ENCODE measurements around the gene ZNF586.
A peak's percentile ranks its signal among the peaks of the same experiment; 100 is the strongest.
"Not testable (repeated sequence)": the region's sequence is repeated elsewhere in the genome, so short reads cannot be mapped to it uniquely, and the experiment has no call there.

The ZNF586 gene
- total RNA-seq, result 49.8 to 54.1 (median 52.4) reads per million in 4 donors

DNA sequence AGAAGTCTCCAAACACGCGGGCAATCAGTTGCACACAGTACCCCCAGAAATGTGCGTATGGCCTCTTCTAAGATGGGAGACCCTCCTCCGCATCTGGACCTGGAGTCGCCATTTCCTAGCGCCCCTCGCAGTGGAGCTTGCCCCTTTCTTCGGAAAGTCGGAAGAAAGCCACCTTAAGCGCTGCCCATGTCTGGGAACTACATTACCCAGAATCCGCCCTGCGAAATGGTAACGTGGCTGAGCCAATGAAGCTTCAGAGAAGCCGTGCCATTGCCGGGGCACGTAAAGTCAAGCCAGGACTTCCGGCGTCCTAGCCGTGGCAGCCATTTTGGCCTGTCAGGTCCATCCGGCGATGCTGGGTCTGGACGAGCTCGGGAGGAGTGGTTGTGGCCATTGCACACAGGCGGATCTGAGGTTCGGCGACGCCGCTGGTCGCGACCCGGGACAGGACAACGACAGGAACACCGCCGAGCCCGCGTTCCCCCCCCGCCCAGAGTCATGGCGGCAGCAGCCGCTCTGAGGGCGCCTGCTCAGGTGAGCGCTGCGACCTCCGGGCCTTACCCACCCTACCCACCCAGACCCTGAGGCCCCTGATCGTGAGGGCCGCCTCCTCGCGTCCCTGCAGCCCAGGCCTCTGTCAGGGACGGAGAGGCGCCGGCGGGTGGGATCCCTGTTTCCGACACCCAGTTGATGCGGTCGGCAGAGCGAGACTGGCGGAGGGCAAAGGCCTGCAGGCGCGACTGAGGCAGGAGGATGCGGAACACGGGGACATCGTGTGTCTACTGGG is at the start of gene ZNF586:
Gene ZNF586 (plus strand): TSS at position 332 of the 787 bp plus-strand sequence. CDS start 167 bp downstream, at position 499.
- DNase-seq, result peak; percentile 73 to 92 (median 81)

DNA sequence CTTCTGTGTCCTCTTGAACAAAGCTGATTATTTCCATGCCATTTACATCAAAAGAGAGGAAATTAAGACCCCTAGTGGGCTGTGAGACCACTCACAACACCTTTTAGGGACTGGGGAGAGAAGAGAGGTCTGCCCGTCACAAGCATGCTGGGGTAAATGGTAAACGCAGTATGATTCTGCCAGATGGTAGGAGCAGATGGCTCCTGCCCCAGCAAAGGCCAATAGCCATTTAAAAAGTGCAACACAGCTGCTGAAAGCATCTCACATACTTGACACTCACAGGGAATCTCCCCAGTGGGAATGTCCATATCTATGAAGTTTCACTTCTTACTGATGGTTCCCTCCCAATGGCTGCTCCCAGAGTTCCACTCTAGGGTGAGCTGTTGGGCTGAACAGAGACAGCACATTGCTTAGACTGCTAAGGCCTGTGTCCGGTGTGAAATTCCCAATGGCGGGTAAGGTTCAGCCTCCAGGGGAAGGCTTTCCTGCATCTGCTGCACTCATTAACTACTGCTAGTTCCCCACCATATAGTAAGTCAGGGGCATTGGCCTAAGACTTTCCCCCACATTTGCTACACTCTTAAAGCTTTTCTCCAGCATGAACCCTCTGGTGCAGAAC is 49.5 kb upstream of the ZNF586 start:
- DNase-seq, result no peak

DNA sequence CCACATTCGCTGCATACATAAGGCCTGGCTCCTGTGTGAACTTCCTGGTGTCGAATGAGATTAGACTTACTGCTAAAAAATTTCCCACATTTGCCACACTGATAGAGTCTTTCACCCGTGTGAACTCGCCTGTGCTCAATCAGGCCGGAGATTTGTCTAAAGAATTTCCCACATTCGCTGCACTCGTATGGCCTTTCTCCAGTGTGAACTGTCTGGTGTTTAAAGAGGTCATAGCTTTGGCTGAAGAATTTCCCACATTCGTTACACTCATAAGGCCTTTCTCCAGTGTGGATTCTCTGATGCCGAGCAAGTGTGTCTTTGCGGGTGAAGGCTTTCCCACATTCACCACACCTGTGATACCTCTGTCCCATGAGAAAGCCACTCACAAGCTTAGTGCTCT is 48.6 kb upstream of the ZNF586 start:
- DNase-seq, result no peak

DNA sequence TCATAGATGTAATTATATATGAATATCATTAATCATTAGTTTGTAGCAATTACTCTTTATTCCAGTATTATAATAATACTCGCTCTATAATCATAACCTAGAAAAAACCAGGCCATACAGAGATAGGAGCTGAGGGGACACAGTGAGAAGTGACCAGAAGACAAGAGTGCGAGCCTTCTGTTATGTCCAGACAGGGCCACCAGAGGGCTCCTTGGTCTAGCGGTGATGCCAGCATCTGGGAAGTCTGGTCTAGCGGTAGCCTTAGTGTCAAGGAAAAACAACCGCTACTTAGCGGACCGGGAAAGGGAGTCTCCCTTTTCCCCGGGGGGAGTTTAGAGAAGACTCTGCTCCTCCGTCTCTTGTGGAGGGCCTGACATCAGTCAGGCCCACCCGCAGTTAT is 31.2 kb upstream of the ZNF586 start:
- peak in 2 of 5 donors; percentile 8 to 22 for DNase-seq

DNA sequence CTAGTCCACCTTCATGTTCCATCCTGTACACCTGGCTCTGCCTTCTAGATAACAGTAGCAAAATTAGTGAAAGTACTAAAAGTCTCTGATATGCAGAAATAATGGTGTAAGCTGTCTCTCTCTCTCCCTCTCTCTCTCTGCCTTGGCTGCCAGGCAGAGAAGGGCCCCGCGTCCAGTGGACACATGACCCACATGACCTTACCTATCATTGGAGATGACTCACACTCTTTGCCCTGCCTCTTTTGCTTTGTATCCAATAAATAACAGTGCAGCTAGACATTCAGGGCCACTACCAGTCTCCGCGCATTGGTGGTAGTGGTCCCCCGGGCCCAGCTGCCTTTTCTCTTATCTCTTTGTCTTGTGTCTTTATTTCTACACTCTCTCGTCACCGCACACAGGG is 30.7 kb upstream of the ZNF586 start:
- not testable (repeated sequence) for DNase-seq

DNA sequence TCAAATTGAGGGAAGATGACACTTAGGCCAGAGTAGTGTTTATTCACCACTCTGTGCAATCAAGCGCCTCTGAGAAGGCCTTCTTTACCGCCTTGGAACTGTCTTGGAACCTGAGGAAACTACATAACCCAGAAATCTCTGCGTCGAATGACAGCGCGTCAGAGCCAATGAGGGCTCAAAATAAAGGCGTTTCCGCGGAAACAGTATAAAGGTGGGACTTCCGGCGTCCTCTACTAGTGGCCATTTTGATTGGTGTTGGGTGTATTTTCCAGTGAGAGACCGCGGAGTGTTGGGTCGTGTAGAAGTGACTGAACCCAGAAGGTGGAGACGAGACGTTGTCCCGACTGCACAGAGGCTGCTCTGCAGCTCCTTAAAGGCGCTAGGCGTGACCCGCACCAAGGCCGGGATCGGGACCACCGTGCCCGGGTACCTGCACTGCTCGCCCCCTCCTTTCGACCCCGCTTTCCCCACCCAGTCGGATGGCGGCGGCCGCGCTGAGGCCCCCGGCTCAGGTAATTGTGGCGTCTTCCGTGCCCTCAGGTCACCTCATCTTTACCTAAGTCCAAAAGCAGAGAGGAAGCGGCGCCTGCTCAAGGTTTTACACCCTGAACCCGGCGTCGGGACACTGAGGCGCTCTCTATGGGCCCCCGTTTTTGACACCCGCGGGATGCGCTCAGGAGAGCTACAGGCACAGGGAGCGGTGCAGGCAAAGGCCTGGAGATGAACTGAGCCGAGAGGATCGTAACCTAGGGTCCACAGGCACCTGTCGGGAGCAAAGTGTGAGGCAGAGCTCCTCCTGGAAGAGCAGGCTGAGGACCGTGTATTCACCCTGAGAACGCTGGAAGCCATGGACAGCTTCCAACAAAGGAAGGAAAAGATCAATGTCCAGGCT is 22.6 kb upstream of the ZNF586 start, which contains the start of gene ZNF776:
Gene ZNF776 (plus strand): TSS at position 236 of the 892 bp plus-strand sequence. CDS start 244 bp downstream, at position 480.
- DNase-seq, result peak; percentile 41 to 92 (median 72)

DNA sequence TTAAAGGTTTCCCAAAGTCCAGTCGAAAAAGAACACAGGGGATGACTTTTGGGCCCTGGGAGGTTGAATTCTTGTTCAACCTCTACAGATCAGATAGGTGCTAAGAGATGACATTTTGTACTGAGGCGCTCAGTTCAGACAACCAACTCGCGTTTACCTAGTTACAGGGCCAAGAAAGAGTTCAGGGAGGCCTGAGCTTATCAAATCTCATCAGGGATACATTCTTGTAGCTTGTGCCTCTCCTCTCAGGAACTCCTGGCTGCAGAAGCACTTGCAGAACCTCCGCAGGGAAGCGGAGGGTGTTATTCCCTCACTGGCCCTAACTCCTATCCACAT is 22.0 kb upstream of the ZNF586 start:
- DNase-seq, result peak in 1 of 5 donors; percentile 6

DNA sequence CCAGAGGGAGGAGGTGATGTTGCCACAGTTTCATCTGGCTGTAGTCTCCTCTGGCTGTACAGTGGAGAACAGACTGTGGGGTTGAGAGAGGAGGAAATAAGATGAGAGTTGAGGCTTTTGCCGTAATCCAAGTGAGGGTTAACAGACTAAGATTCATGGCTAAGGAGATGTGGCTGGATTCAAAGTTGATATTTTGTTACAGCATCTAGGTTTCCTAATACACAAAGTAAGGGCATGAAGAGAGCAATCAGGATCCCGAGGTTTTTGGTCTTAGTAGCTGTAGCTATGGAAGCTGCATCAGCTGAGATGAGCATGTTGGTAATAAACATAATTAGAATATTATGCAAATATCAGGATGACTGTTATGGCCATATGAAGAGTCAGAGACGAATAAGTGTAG is 21.4 kb upstream of the ZNF586 start:
- no peak for DNase-seq

DNA sequence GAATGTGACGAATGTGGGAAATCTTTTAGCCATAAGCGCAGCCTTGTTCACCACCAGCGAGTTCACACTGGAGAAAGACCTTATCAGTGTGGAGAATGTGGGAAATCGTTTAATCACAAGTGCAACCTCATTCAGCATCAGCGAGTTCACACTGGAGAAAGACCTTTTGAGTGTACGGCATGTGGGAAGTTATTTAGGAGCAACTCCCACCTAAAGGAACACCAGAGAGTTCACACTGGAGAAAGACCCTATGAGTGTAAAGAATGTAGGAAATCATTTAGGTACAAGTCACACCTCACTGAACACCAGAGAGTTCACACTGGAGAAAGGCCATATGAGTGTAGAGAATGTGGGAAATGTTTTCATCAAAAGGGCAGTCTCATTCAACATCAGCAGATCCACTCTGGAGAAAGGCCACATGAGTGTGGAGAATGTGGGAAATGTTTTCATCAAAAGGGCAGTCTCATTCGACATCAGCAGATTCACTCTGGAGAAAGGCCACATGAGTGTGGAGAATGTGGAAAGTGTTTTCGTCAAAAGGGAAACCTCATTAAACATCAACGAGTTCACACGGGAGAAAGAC is 15.3 kb upstream of the ZNF586 start:
- DNase-seq, result no peak

DNA sequence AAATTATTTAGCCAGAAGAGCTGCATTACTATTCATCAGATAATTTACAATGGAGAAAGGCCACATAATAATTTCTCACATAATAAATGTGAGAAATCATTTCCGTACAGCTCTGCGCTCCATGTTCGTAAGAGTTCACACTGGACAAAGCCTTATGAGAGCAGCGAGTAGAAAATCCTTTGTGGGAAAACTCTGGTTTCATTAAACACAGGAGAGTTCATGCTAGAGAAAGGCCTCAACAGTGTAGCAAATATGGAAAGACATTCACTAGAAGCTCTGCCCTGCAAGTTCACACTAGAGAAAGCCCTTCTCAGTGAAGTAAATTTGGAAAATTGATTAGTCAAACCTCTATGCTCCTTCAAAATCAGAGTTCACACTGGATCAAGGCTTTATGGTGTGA is 14.4 kb upstream of the ZNF586 start:
- no peak for DNase-seq

DNA sequence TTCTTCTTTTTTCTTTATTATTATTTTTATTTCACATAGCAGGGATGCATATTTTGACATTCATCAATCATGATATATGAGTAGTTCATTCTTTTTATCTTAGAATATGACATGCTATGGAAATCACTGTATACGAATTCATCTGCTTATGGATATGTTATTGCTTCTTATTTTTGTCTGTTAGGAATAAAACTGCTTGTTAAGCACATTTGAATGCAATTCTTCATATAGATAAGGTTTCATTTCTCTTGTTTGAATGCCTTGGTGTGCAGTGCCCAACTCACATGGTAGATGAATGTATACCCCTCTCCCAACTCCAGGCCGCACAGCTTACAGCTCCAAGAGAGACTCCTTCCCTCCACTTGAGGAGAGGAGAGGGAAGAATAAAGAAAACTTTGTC is 11.5 kb upstream of the ZNF586 start:
- DNase-seq, result no peak

DNA sequence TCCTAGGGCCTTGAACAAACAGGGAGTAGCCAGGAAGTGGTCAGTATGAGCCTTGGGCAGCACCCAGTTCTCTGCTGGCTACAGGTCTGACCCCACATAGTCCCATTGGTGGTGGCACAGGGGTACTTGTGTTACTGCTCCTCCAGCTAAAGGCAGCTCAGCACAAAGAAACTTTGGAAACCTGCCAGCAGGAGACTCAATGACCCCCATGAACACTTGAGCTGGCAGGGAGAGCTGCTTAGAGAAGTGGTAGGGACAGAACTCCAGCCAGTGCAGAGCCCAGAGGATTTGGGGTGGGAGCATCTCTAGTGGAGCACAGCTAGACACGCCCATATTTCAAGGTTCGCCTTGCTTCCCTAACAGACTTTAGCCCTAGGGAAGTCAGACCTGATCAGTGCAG is 10.4 kb upstream of the ZNF586 start:
- no peak for DNase-seq

DNA sequence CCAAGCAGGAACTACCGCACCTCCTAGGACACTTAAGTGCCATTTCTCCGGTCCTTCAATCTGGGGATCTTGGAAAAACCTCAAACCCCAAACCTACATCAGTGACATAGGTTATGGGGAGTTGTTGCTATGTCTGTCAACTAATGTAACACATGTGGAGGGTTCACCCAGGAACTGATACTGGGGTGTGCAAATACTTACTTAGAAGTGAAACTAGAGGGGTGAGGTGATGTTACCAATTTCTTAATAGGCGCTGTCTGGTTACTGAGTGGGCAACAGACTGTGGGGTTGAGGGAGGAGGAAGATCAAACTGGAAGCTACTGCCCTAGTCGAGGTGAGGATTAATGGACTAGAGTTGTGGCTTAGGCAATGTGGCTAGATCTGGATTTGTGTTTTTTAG is 1.9 kb downstream of the ZNF586 start:
- DNase-seq, result no peak

DNA sequence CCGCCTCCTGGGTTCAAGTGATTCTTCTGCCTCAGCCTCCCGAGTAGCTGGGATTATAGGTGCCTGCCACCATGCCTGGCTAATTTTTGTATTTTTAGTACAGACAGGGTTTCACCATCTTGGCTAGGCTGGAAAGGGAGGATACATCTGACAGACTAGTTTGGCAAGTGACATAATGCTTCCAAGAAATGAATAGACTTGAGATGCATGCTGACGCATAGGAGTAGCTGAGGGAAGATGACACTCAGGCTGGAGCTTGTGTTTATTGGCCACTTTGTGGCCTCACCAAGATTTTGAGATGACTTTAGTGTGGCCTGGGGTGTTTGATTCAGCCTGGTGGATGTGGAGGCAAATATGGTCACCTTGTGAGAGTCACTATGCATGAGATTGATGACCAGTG is 4.0 kb downstream of the ZNF586 start:
- DNase-seq, result no peak

DNA sequence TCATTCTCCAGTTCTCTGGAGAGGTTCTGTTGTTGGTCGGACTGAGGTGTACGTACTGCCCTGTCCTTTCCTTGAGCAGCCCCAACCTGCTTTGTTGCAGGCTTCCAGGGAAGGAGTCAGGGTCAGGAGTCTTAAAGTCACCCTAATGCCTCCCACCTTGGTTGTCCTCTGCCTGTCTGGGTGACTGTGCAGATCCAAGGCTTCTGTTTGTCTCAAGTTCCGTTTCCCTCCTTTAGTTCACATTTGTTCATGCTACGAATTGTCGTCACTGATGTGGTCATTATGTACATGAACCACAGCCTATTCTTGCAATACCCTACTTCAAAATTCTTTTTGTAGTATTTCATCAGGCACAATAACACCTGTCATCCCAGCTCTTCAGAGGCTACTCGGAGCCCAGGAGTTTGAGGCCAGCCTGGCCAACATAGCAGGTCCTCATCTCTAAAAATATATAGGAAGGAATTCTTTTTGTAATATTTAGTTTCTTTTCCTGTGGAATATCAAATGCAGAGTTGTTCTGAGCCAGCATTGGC is 7.4 kb downstream of the ZNF586 start:
- no peak for DNase-seq

DNA sequence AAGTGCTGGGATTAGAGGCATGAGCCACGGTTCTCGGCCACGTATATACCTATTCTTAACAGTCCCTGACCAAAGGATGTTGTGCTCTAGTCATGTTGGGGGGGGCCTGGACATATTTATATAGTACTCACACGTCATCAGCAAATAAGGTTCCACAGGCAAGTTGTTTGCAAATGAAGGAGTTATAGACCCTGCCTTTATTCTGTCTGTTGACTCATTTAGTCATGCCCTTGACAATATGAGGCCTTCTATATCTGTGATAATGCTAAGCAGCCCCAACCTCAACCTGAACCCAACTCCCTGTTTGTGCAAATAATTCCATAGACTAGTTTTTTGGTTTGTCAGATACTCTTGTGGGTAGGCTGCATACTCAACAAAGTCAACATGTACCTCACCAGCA is 8.9 kb downstream of the ZNF586 start:
- DNase-seq, result no peak

DNA sequence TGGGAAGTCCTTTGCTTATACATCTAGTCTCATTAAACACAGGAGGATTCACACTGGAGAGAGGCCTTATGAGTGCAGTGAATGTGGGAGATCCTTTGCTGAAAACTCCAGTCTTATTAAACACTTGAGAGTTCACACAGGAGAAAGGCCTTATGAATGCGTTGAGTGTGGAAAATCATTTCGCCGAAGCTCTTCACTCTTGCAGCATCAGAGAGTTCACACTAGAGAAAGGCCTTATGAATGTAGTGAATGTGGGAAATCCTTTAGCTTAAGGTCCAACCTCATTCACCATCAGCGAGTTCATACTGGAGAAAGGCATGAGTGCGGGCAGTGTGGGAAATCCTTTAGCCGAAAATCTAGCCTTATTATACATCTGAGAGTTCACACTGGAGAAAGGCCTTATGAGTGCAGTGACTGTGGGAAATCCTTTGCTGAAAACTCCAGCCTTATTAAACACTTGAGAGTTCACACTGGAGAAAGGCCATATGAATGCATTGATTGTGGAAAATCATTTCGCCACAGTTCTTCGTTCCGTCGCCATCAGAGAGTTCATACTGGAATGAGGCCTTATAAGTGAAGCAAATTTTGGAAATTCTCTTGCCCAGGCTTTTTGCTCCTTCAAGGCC is 9.9 kb downstream of the ZNF586 start:
- peak in 1 of 5 donors; percentile 7 for DNase-seq

DNA sequence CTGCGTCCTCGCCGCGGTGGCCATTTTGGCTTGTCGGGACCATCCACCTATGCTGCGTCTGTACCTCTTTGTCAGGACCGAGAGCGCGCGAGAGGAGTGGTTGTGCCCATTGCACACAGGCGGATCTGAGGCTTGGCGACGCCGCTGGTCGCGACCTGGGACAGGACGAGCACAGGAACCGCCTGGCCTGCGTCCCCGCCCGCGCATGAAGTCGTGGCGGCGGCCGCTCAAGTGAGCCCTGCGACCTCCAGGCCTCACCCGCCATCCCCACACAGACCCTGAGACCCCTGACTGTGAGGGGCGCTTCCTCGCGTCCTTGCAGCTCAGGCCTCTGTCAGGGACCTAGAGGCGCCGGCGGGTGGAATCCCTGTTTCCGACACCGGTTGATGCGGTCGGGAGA is 16.8 kb downstream of the ZNF586 start:
- no peak for DNase-seq

DNA sequence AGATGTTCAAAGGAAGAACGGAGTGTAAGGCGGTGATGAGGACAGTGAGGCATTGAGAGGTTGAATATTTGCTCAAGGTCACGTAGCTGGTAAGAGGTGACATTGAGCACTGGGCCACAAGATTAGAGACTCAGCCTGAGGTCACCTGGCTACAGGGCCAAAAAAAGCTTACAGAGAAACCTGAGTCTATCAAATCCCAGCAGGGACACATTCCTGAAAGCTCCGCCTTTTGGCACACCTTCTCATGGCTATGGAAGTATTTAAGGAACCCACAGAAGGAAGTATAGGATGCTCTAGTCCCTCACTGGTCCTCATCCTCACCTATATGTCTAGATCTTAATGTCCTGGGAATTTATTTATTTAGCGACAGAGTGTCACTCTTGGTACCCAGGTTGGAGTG is 17.4 kb downstream of the ZNF586 start:
- no peak for DNase-seq

DNA sequence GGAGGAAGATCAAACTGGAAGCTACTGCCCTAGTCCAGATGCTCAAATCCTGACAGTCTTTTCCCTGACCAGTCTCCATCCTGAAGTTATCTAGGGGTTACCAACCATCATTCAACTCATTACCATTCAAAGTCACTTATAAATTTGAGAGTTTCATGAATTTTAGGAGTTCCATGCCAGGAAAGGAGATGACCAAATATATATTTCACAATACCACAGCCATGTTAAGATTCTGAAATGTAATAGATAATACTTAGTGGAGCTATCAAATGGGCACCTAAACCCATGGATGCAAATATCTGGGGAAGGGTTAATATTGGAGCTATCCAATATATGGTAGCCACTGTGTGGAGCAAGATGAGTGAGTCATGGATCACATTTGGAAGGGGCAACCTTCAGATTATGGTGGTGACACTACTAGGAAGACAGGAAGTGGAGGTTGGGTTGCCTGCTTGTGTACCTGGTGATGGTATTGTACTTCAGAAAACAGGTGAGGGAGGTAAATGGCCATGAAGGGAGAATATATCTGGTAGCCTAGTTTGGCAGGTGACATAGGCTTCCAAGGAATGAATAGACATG is 18.7 kb downstream of the ZNF586 start:
- no peak for DNase-seq

DNA sequence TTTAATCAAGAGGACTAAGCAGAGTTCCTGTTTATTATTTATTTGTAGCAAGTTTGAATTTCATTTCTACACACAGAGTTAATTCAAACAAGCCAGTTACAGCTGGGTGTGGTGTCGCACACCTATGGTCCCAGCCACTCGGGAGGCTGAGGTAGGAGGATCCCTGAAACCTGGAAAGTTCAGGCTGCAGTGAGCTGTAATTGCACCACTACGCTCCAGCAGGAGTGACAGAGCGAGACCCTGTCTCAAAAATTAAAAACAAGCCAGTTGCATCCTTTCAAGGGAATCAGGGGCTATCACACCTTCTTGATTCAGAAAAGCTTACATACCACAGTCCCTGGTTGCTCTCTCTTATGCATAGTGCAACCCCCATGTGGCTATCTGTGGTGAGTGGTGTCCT is 19.8 kb downstream of the ZNF586 start:
- DNase-seq, result no peak

DNA sequence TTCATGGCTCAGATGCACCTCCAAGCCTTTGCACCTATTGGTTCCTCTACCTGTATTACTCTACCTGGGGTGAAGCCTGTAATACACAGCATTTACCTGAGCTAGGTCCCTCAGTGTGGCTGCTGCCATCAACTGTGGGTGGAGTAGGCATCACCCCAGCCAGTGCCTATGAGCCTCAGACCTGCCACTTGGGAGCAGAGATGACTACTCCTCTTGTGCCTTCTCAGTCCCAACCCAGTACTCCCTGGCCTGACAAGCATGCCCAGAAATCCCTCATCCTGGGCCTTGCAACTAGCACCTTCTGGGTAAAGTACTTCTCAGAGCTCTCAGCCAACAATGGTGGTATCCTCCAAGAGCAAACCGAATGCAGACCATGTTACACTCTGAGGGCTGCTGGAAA is 27.1 kb downstream of the ZNF586 start:
- DNase-seq, result not testable (repeated sequence)

All from T-helper 1 cell (primary cell).